ENCODE results near the gene RPGRIP1. TPM values are rescaled to one million over a fixed set of nuclear protein-coding genes. Genes with fewer than 3 reads are reported as not detected.

The RPGRIP1 gene
- total and polyA plus RNA-seq, 9 of the 15 experiments (the other 6 are each of a cell fraction or from before 2014, with no cell fraction given): 0.47 to 0.95 (median 0.65) TPM; not detected in 1

- intact Hi-C loops (cut with micrococcal nuclease): no loop called here
- in situ Hi-C loops (cut with MboI): no loop called here
- no peak for DNase-seq (ENCODE audit: extremely low read depth in 1 of 4, low spot score in 3 of 4)
- H3K4me1 ChIP-seq (replicated peaks in 1 of 2; ENCODE audit: control insufficient read depth in 2 of 2, insufficient read depth in 2 of 2, low read length in 2 of 2): peaks cover 0 to 2% of the 10 kb centered on the region in 2 experiments; a peak in 2 of 5 replicates
- no peaks in the 10 kb centered on the region for H3K9me1 ChIP-seq (ENCODE audit: control insufficient read depth, insufficient read depth, low read length)
- H4K20me1 ChIP-seq (replicated peaks; ENCODE audit: control insufficient read depth, insufficient read depth, low read length): peaks cover 34% of the 10 kb centered on the region
- TF ChIP-seq POLR2A (conservative IDR thresholded peaks at IDR 0.05) (peak; percentile 18; the same call in 1 of the 2 replicates), MYBL2 (IDR thresholded peaks at IDR 0.05; ENCODE audit: low read depth) (no peak), MYBL2 (CRISPR knock-in tag; IDR thresholded peaks at IDR 0.05; ENCODE audit: borderline replicate concordance) (no peak), ZBTB7A (IDR thresholded peaks at IDR 0.05; ENCODE audit: borderline replicate concordance, control insufficient read depth, low read depth, low read length) (no peak), POLR2G (IDR thresholded peaks at IDR 0.05; ENCODE audit: low read depth, low read length) (0 out of 2 replicates have a peak, but pooled peaks have one; percentile 31)
- 0 out of 3 replicates have a peak overlapping the region, but pooled peaks have one; percentile 19 for H3K27ac ChIP-seq (ENCODE audit: extremely low read depth, low read depth, low read length)
- 95% methylated on average over 5 of the region's 7 CpGs for WGBS (ENCODE audit: insufficient coverage, low coverage, missing lambda C conversion rate)
- no peak for FAIRE-seq
- H3K4me2 ChIP-seq (ENCODE audit: insufficient read depth, low read length): no peak overlapping the region
- H3K9me3 ChIP-seq (replicated peaks; ENCODE audit: control insufficient read depth, insufficient read depth, low read depth, low read length): no peaks in the 10 kb centered on the region
- no TSS peak for BruUV-seq (replicated peaks)
- H2AFZ ChIP-seq (ENCODE audit: low read depth, low read length): no peak overlapping the region
- ATAC-seq: 0 out of 3 replicates have a peak, but pooled peaks have one; percentile 10
- POLR2A ChIA-PET: interaction anchor here (1.4 to 2.8 kb wide), 2 partner anchors 8 to 10 kb away, joined by 6 to 14 read pairs; no protein-coding TSS in a partner anchor
- no peak overlapping the region for H3K4me3 ChIP-seq
- no peaks in the 10 kb centered on the region for H3K27me3 ChIP-seq (ENCODE audit: control insufficient read depth in 2 of 2, insufficient read depth in 2 of 2, low read length in 2 of 2)
- CTCF ChIA-PET (ENCODE audit: low intra/inter-chr PET ratio): no interaction called here
- H3K79me2 ChIP-seq (ENCODE audit: control insufficient read depth, insufficient read depth, low read length): peaks cover 100% of the 10 kb centered on the region
- peaks cover 95% of the 10 kb centered on the region for H3K36me3 ChIP-seq (ENCODE audit: control insufficient read depth, insufficient read depth, low read length)
- H3K9ac ChIP-seq (ENCODE audit: insufficient read depth in 1 of 2, low read depth in 2 of 2, low read length in 2 of 2): no peak overlapping the region
Measured at GRCh38 chr14:21245813-21246212, 34.1 kb upstream of the RPGRIP1 start.

- FAIRE-seq: no peak
- Histone ChIP-seq H3K4me2 (ENCODE audit: insufficient read depth, low read length) (no peak overlapping the region), H3K4me1 (replicated peaks in 1 of 2; ENCODE audit: control insufficient read depth in 2 of 2, insufficient read depth in 2 of 2, low read length in 2 of 2) (peaks cover 0 to 2% of the 10 kb centered on the region in 2 experiments; a peak in 2 of 5 replicates), H3K27me3 (ENCODE audit: control insufficient read depth in 2 of 2, insufficient read depth in 2 of 2, low read length in 2 of 2) (no peaks in the 10 kb centered on the region), H4K20me1 (replicated peaks; ENCODE audit: control insufficient read depth, insufficient read depth, low read length) (peaks cover 33% of the 10 kb centered on the region), H3K79me2 (ENCODE audit: control insufficient read depth, insufficient read depth, low read length) (peaks cover 100% of the 10 kb centered on the region), H3K27ac (ENCODE audit: extremely low read depth, low read depth, low read length) (no peak overlapping the region), H3K9me1 (ENCODE audit: control insufficient read depth, insufficient read depth, low read length) (no peaks in the 10 kb centered on the region), H3K9ac (ENCODE audit: insufficient read depth in 1 of 2, low read depth in 2 of 2, low read length in 2 of 2) (no peak overlapping the region), H3K4me3 (no peak overlapping the region), H3K36me3 (ENCODE audit: control insufficient read depth, insufficient read depth, low read length) (peaks cover 92% of the 10 kb centered on the region), H3K9me3 (replicated peaks; ENCODE audit: control insufficient read depth, insufficient read depth, low read depth, low read length) (no peaks in the 10 kb centered on the region), H2AFZ (ENCODE audit: low read depth, low read length) (no peak overlapping the region)
- WGBS (ENCODE audit: insufficient coverage, low coverage, missing lambda C conversion rate): 100% methylated on average over 1 of the region's 1 CpG
- in situ Hi-C loops (cut with MboI) (no loop called here), intact Hi-C loops (cut with micrococcal nuclease) (no loop called here)
- no TSS peak for BruUV-seq (replicated peaks)
- ATAC-seq: no peak
- CTCF ChIA-PET (ENCODE audit: low intra/inter-chr PET ratio): no interaction called here
- DNase-seq (ENCODE audit: extremely low read depth in 1 of 4, low spot score in 3 of 4): no peak
- POLR2A ChIA-PET: interaction anchor here (0.6 to 1.2 kb wide), 2 partner anchors 9 to 129 kb away, joined by 3 to 6 read pairs; no protein-coding TSS in a partner anchor
- TF ChIP-seq POLR2H (tag; IDR thresholded peaks at IDR 0.05; ENCODE audit: low read depth) (0 out of 2 replicates have a peak, but pooled peaks have one; percentile 9), EGR1 (conservative IDR thresholded peaks at IDR 0.05) (no peak)
Measured at GRCh38 chr14:21248338-21248737, 31.5 kb upstream of the RPGRIP1 start.
